ENCODE measurements around the gene RILPL2. TPM values are rescaled to one million over a fixed set of nuclear protein-coding genes. Genes with fewer than 3 reads are reported as not detected.
"Not testable (repeated sequence)": the region's sequence is repeated elsewhere in the genome, so short reads cannot be mapped to it uniquely, and the experiment has no call there.

The RILPL2 gene
- polyA plus RNA-seq, 3 donors from 2014 or later, result 4.7 to 6.5 (median 6.5) TPM

DNA sequence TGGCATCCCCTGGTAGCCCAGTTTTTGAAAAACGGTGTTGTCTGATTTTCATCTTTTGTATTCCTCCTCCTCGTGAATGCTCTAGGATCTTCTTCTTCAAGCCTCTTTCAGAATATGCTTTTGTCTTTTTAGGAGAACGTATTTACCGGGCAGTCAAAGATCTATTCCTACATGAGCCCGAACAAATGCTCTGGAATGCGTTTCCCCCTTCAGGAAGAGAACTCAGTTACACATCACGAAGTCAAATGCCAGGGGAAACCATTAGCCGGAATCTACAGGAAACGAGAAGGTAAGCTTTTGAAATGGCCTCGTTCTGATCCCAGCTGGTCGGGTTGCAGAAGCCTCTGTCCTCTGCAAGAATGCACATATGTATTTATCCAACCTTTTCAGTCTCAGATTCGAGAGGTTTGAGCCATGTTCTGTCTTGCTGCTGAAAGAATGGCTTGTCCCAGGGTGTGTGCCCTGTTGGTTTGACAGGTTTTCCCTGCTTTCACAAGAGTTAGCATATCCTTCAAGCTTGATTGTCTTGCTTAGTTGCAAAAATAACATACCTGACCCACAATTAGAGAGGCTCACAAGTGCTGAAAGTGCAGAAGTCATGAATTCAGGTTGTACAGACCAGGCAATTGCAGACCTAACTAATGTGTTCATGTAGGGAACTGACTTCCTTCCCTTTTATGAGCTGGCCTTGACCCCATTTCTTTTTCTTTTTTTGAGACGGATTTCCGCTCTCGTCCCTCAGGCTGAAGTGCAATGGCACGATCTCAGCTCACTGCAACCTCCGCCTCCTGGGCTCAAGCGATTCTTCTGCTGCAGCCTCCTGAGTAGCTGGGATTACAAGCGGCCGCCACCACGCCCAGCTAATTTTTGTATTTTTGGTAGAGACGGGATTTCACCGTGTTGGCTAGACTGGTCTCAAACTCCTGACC lies 45.7 kb downstream of the RILPL2 start:
- Mint-ChIP-seq H3K4me3 (peak overlapping the region; percentile 87 to 92 (median 90)), H3K36me3 (peaks cover 0 to 17% (median 7%) of the 10 kb centered on the region in 3 donors), H3K27me3 (ENCODE audit: low read depth in 3 of 3) (peaks cover 2 to 7% (median 5%) of the 10 kb centered on the region in 3 donors), H3K4me1 (peaks cover 45 to 59% of the 10 kb centered on the region in 2 donors), H3K27ac (peak overlapping the region; percentile 69 to 95 (median 84)), H3K9me3 (no peaks in the 10 kb centered on the region)
- peak in 1 of 3 donors; percentile 33 for DNase-seq

DNA sequence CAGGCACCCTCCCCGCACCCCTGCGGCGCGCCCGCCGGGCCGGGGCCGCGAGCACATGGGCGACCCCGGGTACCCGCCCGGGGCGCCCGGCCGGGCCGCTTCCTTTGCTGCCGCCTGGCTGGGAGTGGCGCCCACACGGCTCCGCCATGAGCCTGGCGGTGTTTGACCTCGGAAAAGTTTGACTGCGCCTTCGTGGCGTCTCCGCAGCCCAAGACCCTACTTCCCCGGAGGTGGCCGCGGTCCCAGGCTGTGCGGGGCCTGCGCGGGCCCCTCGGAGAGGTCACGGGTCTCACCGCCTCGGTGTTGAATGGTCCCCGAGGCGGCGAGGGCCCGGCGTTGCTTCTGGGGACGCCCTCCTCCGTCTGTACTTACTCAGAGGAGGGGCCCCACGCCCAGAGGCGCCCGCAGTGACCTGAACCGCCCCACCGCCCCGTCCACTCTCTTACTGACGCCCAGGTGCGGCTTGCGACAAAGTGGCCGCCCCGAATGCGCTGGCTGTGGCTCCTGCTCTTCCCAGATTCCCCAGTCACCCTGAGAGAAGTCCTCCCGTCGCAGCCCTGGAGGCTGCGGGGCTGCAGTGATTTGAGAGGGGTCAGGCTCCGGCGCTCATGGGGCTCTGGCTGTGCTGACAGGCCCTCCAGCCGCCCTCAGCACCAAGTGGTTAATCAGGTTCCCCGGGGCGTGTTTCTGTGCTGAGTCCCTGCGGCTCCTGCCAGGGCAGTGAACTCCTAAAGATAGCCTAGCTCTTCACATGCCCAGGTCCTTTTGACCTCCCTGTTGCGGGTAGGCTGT lies 46.7 kb downstream of the RILPL2 start:
- Mint-ChIP-seq H3K36me3 (peaks cover 0 to 12% (median 2%) of the 10 kb centered on the region in 3 donors), H3K27me3 (ENCODE audit: low read depth in 3 of 3) (peaks cover 2 to 7% (median 5%) of the 10 kb centered on the region in 3 donors), H3K4me3 (peak overlapping the region; percentile 87 to 92 (median 90)), H3K9me3 (no peaks in the 10 kb centered on the region), H3K27ac (peak overlapping the region; percentile 69 to 95 (median 84)), H3K4me1 (peaks cover 44 to 57% of the 10 kb centered on the region in 2 donors)
- peak; percentile 30 to 40 (median 39) for DNase-seq

GRCh38 chr12:123388951-123389559 lies 47.4 kb downstream of the RILPL2 start:
- no peak for DNase-seq
- no peak overlapping the region for H3K27ac Mint-ChIP-seq
- peaks cover 0 to 10% (median 0%) of the 10 kb centered on the region in 3 donors for H3K36me3 Mint-ChIP-seq
- H3K9me3 Mint-ChIP-seq, result no peaks in the 10 kb centered on the region
- peaks cover 2 to 7% (median 5%) of the 10 kb centered on the region in 3 donors for H3K27me3 Mint-ChIP-seq (ENCODE audit: low read depth in 3 of 3)
- peaks cover 48 to 54% of the 10 kb centered on the region in 2 donors for H3K4me1 Mint-ChIP-seq
- H3K4me3 Mint-ChIP-seq, result no peak overlapping the region

DNA sequence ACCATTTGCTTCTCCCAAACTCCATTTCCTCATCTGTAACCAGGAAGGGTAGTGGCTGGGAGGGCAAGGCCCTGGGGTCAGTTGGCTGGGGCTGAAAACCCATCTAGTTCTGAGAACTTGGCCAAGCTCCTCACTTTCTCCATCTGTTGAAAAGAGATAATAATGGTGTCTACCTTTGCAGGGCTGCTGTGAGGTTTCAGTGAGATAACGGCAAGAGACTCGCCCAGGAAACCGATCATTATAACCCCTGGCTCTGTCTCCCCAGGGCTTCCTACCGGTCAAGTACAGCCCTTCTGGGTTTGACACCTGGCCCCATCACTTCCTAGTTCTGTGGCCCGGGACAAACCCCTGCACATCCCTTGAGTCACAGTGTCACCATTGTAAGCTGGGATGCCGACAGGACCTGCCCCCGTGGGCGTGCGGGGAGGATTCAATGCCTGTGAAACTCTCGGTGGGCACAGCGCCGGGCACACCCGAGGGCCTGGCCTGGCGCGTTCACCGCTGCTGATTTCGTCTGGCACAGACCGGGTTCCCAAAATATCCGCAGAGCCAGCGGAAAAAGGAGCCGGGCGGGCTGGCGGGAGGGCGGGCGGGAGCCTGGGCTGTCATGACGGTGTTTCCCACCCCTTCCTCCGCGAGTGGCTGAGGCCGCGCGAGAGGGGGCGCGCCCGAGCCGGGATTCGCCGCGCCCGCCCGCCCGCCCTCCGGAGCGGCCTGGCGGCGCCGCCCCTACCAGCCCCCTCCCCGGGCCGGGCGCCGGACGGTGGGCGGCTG lies 48.1 kb downstream of the RILPL2 start:
- peaks cover 2 to 7% (median 5%) of the 10 kb centered on the region in 3 donors for H3K27me3 Mint-ChIP-seq (ENCODE audit: low read depth in 3 of 3)

GRCh38 chr12:123387508-123388176 lies 48.8 kb downstream of the RILPL2 start:
- Mint-ChIP-seq H3K27ac (peak overlapping the region; percentile 88 to 94 (median 93)), H3K36me3 (peaks cover 0 to 7% (median 0%) of the 10 kb centered on the region in 3 donors), H3K4me1 (peaks cover 51 to 54% of the 10 kb centered on the region in 2 donors), H3K27me3 (ENCODE audit: low read depth in 3 of 3) (peaks cover 2 to 7% (median 5%) of the 10 kb centered on the region in 3 donors), H3K4me3 (peak overlapping the region; percentile 86 to 90 (median 86)), H3K9me3 (no peaks in the 10 kb centered on the region)
- DNase-seq, result no peak

More for the DNA sequence above, 48.1 kb downstream of the RILPL2 start:
- DNase-seq, result peak; percentile 77 to 79 (median 78)
- Mint-ChIP-seq H3K4me3 (peak overlapping the region; percentile 86 to 90 (median 86)), H3K9me3 (no peaks in the 10 kb centered on the region), H3K4me1 (peaks cover 55 to 57% of the 10 kb centered on the region in 2 donors), H3K36me3 (peaks cover 0 to 10% (median 0%) of the 10 kb centered on the region in 3 donors), H3K27ac (peak overlapping the region; percentile 88 to 94 (median 93))

- H3K36me3 Mint-ChIP-seq; H3K27me3 Mint-ChIP-seq (ENCODE audit: low read depth in 3 of 3); H3K9me3 Mint-ChIP-seq; DNase-seq: not testable (repeated sequence)
- peak overlapping the region in 3 of 5 donors; percentile 27 to 44 (median 32) for H3K4me3 Mint-ChIP-seq
- H3K4me1 Mint-ChIP-seq, result peaks cover 33 to 39% of the 10 kb centered on the region in 2 donors
- peak overlapping the region in 1 of 6 donors; percentile 17 for H3K27ac Mint-ChIP-seq
Observed at GRCh38 chr12:123385536-123385935, 50.9 kb downstream of the RILPL2 start.

GRCh38 chr12:123384994-123385376 lies 51.5 kb downstream of the RILPL2 start:
- no peak overlapping the region for H3K27ac Mint-ChIP-seq
- H3K9me3 Mint-ChIP-seq, result no peaks in the 10 kb centered on the region
- DNase-seq, result no peak
- H3K27me3 Mint-ChIP-seq (ENCODE audit: low read depth in 3 of 3), result peaks cover 2 to 3% (median 2%) of the 10 kb centered on the region in 3 donors
- H3K4me1 Mint-ChIP-seq, result peaks cover 27 to 33% of the 10 kb centered on the region in 2 donors
- peak overlapping the region; percentile 89 to 93 (median 91) for H3K4me3 Mint-ChIP-seq
- H3K36me3 Mint-ChIP-seq, result no peaks in the 10 kb centered on the region

GRCh38 chr12:123384318-123384993 lies 52.0 kb downstream of the RILPL2 start:
- H3K27ac Mint-ChIP-seq, result peak overlapping the region in 3 of 6 donors; percentile 49 to 61 (median 51)
- no peaks in the 10 kb centered on the region for H3K36me3 Mint-ChIP-seq
- H3K4me3 Mint-ChIP-seq, result peak overlapping the region; percentile 89 to 93 (median 91)
- no peaks in the 10 kb centered on the region for H3K9me3 Mint-ChIP-seq
- peaks cover 26 to 31% of the 10 kb centered on the region in 2 donors for H3K4me1 Mint-ChIP-seq
- H3K27me3 Mint-ChIP-seq (ENCODE audit: low read depth in 3 of 3), result peaks cover 0 to 2% (median 1%) of the 10 kb centered on the region in 3 donors
- DNase-seq, result no peak

- H3K36me3 Mint-ChIP-seq, result no peaks in the 10 kb centered on the region
- no peaks in the 10 kb centered on the region for H3K9me3 Mint-ChIP-seq
- peaks cover 0 to 2% (median 0%) of the 10 kb centered on the region in 3 donors for H3K27me3 Mint-ChIP-seq (ENCODE audit: low read depth in 3 of 3)
- peak overlapping the region in 3 of 6 donors; percentile 13 to 71 (median 41) for H3K27ac Mint-ChIP-seq
- no peak for DNase-seq
- H3K4me3 Mint-ChIP-seq, result peak overlapping the region in 4 of 5 donors; percentile 47 to 66 (median 60)
- peaks cover 17 to 23% of the 10 kb centered on the region in 2 donors for H3K4me1 Mint-ChIP-seq
Observed at GRCh38 chr12:123382684-123383083, 53.8 kb downstream of the RILPL2 start.

- no peak overlapping the region for H3K27ac Mint-ChIP-seq
- no peak overlapping the region for H3K4me3 Mint-ChIP-seq
- DNase-seq, result no peak
- H3K9me3 Mint-ChIP-seq, result no peaks in the 10 kb centered on the region
- no peaks in the 10 kb centered on the region for H3K36me3 Mint-ChIP-seq
- peaks cover 6 to 9% of the 10 kb centered on the region in 2 donors for H3K4me1 Mint-ChIP-seq
- no peaks in the 10 kb centered on the region for H3K27me3 Mint-ChIP-seq (ENCODE audit: low read depth in 3 of 3)
Observed at GRCh38 chr12:123379391-123379790, 57.1 kb downstream of the RILPL2 start.

GRCh38 chr12:123372415-123372814 lies 64.1 kb downstream of the RILPL2 start:
- not testable (repeated sequence) for DNase-seq; H3K36me3 Mint-ChIP-seq; H3K4me3 Mint-ChIP-seq; H3K4me1 Mint-ChIP-seq; H3K27me3 Mint-ChIP-seq (ENCODE audit: low read depth in 3 of 3); H3K27ac Mint-ChIP-seq; H3K9me3 Mint-ChIP-seq
